H7 (cell line): Measurements from ENCODE around the gene MYO1D. TPM values are rescaled to one million over a fixed set of nuclear protein-coding genes. Genes with fewer than 3 reads are reported as not detected.

Experiments
- DNase-seq: peaks from one replicate; pipeline ENCODE4 v3.0.0; 2012
- H3K27me3 ChIP-seq: 2 replicates; pipeline ENCODE4 v1.6.0; 2011; ENCODE audit warnings: mild to moderate bottlenecking, low read length; ENCODE audit not compliant: control insufficient read depth, insufficient read depth
- H3K36me3 ChIP-seq: replicated peaks from 2 replicates; pipeline ENCODE4 v1.5.1; 2011; ENCODE audit warnings: low read length; ENCODE audit not compliant: control insufficient read depth, insufficient read depth
- H3K4me3 ChIP-seq: 2 replicates; pipeline ENCODE4 v1.5.1; 2011; ENCODE audit warnings: low read depth, mild to moderate bottlenecking, control low read depth, low read length, moderate library complexity; ENCODE audit not compliant: insufficient read depth
- total RNA-seq: library from RNA; depleted of rRNA; stranded (reverse); fragments of >200 nt; shearing (Covaris generic); gene quantifications from 2 replicates; pipeline ENCODE4 v1.2.3, GENCODE V29; 2014

The MYO1D gene
- total RNA-seq, 1 experiment from 2014 or later, result 15.6 TPM

GRCh38 chr17:32629563-32630190, 247.2 kb downstream of the MYO1D start:
- Histone ChIP-seq H3K27me3 (no peaks in the 10 kb centered on the region), H3K4me3 (no peak overlapping the region), H3K36me3 (no peaks in the 10 kb centered on the region)
- DNase-seq, result no peak

- Histone ChIP-seq H3K27me3 (no peaks in the 10 kb centered on the region), H3K4me3 (no peak overlapping the region), H3K36me3 (no peaks in the 10 kb centered on the region)
- no peak for DNase-seq
Measured at GRCh38 chr17:32628271-32629044, 248.5 kb downstream of the MYO1D start.

DNA sequence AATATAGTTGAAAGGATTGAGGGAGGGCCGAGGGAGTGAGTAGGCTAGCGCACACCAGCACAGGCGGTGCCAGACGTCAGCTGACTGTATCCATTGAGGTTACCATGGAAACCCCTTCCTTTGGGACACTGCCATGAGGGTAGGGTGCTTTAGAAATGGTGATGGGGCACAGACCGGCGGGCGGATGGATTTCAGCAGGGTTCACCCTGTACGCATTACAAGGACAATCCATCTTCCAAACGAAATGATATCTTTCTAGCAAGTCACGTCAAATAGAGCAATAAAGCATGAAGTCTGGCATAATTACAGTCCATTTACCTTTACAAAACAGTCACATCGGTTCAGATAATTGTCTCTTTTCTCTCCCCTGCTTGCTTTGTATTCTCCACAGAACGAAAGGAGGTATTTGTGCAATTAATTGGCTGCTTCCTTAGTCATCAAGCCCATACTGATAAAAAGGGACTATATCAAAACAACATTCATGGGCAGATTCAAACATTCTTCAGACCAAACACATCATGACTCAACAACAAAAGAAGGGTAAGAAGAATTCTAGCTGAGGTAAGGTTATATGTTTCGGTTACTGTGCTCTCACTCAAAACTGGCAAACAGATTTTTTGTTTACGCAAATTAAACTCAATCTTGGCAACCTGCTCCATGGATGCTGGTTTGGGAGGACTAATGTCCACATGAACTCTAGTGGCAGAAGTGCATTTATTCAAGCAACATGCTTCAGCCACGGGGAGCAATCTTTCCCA, 249.5 kb downstream of the MYO1D start:
- Histone ChIP-seq H3K36me3 (no peaks in the 10 kb centered on the region), H3K4me3 (no peak overlapping the region), H3K27me3 (no peaks in the 10 kb centered on the region)
- peak; percentile 71 for DNase-seq

DNA sequence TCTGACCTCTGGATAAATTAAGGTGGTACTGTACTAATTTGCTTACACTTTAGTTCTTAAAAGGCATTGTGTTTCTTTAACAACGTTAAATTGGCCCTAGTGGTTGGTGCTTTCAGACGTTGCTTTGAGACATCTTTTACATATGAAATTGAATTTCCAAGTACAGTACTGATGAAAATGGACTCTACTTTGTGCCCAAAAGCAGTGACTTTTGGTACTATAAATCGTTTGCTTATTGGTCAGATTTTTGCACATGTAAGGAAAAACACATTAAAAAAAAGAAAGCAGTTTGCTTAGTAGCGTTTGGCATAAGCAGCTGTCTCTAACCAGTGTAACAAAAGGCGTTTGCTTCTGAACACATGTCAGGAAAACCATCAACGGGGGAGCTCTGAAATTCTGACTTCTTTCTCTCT, 250.5 kb downstream of the MYO1D start:
- DNase-seq, result no peak
- Histone ChIP-seq H3K4me3 (no peak overlapping the region), H3K27me3 (no peaks in the 10 kb centered on the region), H3K36me3 (no peaks in the 10 kb centered on the region)

DNA sequence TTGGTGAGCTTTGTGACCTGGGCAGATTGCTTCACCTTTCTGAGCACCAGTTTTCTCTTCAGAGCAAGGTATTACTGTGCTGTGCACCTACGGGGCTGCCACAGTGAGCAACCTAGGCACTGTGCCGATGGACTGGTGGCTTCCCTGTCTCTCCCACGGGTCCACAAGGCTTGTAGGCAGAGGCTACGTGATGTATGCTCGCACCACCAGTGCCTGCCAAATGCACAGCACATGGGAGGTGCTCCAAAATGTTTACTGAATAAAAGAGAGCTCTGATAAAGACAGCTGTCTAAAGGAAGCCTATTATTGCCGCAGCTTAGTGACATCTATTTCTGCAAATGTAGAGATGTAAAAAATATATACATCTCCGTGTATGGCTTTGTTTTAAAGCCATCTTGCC, 251.0 kb downstream of the MYO1D start:
- H3K36me3 ChIP-seq, result no peaks in the 10 kb centered on the region
- no peaks in the 10 kb centered on the region for H3K27me3 ChIP-seq
- no peak overlapping the region for H3K4me3 ChIP-seq
- DNase-seq, result no peak

GRCh38 chr17:32623196-32623595, 253.7 kb downstream of the MYO1D start:
- Histone ChIP-seq H3K36me3 (no peaks in the 10 kb centered on the region), H3K27me3 (no peaks in the 10 kb centered on the region), H3K4me3 (no peak overlapping the region)
- no peak for DNase-seq

DNA sequence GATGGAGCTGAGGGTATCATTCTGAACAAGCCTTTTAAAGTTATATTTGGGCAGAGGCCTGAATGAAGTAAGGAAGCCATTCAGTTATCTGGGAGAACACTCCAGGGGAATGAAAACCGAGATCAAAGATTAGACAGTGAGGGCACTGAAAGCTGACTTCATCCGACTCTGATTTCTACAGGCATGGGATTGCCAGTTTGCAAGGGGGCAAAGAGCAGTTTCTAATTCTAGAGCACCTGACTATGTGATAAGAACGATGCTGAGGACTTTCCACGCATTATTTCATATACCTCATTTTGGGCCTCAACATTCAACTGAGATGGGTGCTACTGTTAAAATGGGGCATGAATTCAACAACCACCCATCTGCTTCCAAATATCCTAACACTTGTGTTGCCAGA, 254.4 kb downstream of the MYO1D start:
- Histone ChIP-seq H3K27me3 (no peaks in the 10 kb centered on the region), H3K36me3 (no peaks in the 10 kb centered on the region), H3K4me3 (no peak overlapping the region)
- DNase-seq, result no peak

DNA sequence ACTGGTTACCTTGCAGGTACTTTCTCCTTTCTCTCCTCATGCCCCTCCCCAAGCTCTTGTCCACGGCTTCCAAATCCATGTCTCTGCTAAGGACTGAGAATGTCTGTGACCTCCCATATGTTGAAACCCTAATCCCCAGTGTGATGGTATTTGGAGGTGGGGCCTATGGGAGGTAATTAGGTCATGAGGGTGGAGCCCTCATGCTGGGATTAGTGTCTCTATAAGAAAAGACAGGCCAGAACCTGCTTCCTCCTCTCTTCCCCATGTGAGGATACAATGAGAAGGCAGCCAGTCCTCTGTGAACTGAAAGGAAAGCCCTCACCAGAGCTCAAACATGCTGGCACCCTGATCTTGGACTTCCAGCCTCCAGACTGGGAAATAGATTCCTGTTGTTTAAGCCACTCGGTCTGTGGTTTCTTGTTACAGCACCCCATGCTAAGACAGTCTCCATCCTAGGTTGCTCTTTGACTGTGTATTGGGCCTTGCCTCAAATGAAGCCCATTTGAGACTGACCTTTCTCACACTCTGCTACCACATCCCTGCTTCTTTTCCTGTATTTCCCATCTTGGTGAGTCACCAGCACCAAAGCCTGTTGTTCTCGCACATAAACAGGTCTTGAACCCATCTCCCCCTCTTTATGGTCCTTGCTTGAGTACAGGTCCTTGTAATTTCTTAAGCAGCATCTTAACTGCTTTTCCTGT, 255.2 kb downstream of the MYO1D start:
- no peaks in the 10 kb centered on the region for H3K36me3 ChIP-seq
- H3K4me3 ChIP-seq, result no peak overlapping the region
- DNase-seq, result peak; percentile 30
- no peaks in the 10 kb centered on the region for H3K27me3 ChIP-seq

GRCh38 chr17:32615326-32615725, 261.6 kb downstream of the MYO1D start:
- no peak overlapping the region for H3K4me3 ChIP-seq
- H3K36me3 ChIP-seq, result no peaks in the 10 kb centered on the region
- H3K27me3 ChIP-seq, result no peaks in the 10 kb centered on the region
- DNase-seq, result no peak

GRCh38 chr17:32610943-32611342, 266.0 kb downstream of the MYO1D start:
- no peaks in the 10 kb centered on the region for H3K27me3 ChIP-seq
- H3K36me3 ChIP-seq, result no peaks in the 10 kb centered on the region
- DNase-seq, result no peak
- H3K4me3 ChIP-seq, result no peak overlapping the region

GRCh38 chr17:32609884-32610650, 266.9 kb downstream of the MYO1D start:
- peak; percentile 45 for DNase-seq
- no peak overlapping the region for H3K4me3 ChIP-seq
- no peaks in the 10 kb centered on the region for H3K36me3 ChIP-seq
- no peaks in the 10 kb centered on the region for H3K27me3 ChIP-seq

DNA sequence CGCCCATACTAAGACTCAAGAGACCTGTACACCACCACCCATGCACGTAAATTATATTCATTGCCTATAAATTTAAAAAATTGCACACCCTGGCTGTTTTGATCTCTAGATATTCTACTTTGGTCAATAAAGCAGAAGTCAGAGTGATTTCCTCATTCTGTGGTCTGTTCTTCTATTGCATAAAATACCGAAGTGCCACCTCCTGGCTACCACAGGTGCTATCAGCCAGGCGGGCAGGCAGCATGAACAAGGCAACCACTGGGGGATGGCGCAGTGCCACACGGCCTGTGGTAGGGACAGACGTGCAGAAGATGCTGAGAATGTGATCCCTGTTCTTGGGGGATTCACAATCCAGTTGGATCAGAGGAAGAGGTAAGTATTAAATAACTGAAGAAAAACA, 267.8 kb downstream of the MYO1D start:
- peak; percentile 22 for DNase-seq
- H3K27me3 ChIP-seq, result no peaks in the 10 kb centered on the region

DNA sequence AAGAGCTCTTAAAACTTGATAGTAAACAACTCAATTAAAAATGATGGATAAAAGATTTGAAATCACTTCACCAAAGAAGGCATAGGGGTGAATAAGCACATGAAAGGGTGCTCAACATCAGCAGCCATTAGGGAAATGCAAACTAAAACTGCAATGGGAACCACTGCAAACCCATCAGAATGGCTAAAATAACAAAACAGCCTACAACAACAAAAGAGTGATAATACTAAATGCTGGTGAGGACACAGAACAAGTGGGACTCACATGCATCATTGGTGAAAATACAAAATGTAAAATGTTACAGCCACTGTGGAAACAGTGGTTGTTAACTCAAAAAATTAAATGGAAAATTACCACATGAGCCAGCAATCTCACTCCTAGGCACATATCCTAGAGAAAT, 268.7 kb downstream of the MYO1D start:
- Histone ChIP-seq H3K27me3 (no peaks in the 10 kb centered on the region), H3K36me3 (no peaks in the 10 kb centered on the region), H3K4me3 (no peak overlapping the region)
- no peak for DNase-seq

More for the DNA sequence above, 267.8 kb downstream of the MYO1D start:
- Histone ChIP-seq H3K36me3 (no peaks in the 10 kb centered on the region), H3K4me3 (no peak overlapping the region)

- no peaks in the 10 kb centered on the region for H3K27me3 ChIP-seq
- DNase-seq, result no peak
- H3K36me3 ChIP-seq, result no peaks in the 10 kb centered on the region
- H3K4me3 ChIP-seq, result no peak overlapping the region
Measured at GRCh38 chr17:32604966-32605365, 272.0 kb downstream of the MYO1D start.
